DMS79 treated with DMSO at 0.1 percent for 48 hours (cell line): Measurements from ENCODE around the gene MBLAC1.
A peak's percentile ranks its signal among the peaks of the same experiment; 100 is the strongest.

ENCODE experiments used
- DNase-seq: peaks from one replicate; lab custom pipeline; 2025; lab: John Stamatoyannopoulos, UW

MBLAC1 gene

GRCh38 chr7:100173806-100174495, 47.2 kb downstream of the MBLAC1 start:
- no peak for DNase-seq

DNA sequence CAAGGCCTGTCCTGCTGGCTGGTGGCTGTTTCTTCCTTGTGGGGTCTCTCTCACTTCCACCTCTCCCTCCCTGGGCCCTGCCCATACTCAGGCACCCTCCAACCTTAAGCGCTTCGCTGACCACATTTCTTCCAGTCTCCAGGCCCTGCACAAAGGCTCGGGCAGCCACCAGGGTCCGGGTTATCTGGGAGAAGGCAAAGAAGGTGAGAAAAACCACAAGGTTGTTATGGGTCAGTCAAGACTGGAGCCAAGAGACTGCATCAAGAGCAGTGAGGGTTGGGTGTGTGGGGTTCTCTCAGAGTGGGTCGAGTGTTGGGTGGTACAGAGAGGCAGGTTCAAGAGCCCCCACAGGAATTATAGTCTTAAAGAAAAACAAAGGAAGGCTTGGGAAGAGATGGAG, 47.8 kb downstream of the MBLAC1 start:
- no peak for DNase-seq

GRCh38 chr7:100175296-100175935, 48.6 kb downstream of the MBLAC1 start:
- DNase-seq, result no peak

DNA sequence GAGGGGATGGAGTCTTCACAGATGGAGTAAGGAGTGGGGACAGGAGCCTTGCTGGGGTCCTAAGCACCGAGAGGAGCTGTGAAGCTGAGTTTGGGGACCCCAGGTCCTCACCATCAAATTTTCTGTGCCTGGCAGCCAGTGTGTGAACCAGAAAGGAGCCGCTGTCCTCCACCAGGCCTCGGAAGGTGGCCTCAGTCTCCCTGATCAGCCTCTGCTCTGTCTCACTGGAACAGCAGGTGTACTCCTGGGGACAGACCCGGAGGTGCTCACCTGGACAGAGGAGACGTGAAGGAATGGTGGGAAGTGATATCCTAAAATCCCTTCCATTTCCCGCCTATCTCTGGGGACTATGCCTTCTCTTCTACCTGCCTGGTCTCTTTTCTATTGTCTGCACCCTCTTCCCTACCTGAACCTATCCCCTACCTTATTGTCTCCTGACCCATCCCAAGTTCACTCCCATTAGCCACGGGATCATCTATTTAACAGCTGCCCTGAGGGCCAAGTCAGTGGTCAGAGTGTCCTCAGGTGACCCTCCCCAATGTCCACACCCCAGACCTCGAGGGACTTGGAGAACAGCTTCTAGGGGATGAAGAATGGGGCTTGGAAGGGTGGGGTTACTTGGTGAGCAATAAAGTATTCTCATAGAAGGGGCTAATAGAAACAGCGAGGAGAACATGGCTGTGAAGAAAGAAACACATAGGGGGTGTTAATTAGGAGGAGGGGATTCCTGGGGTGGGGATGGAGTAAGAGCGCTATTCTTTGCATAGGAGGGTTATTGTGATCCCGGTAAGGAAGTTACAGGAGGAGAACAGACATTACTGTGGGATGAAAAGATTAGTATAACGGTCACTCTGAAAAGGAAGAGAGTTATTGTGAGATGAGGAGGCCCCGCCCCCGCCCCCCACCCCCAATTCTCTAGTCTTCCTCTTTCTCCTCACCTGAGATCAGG, 49.6 kb downstream of the MBLAC1 start:
- DNase-seq, result peak; percentile 10

- DNase-seq, result peak; percentile 93
These were observed 50.6 kb downstream of the MBLAC1 start, which contains the start of the genes GPC2 and STAG3 for GRCh38 chr7:100177045-100178001. Gene GPC2, minus strand, starts transcription at chr7:100177381. Its CDS starts 182 bp downstream, at chr7:100177199. Gene STAG3, plus strand, starts transcription at chr7:100177918. Its CDS starts 2,639 bp downstream, at chr7:100180557.
